ENCODE data around the gene DNAJC2.
"Not testable (repeated sequence)": the region's sequence is repeated elsewhere in the genome, so short reads cannot be mapped to it uniquely, and the experiment has no call there.

Gene DNAJC2

GRCh38 chr7:103266229-103266628 is 78.3 kb downstream of the DNAJC2 start:
- DNase-seq (ENCODE audit: low read depth in 1 of 2, low spot score in 1 of 2); in situ Hi-C loops (cut with HindIII; ENCODE audit: low pct_unique_long_range_greater_than_20kb, low sequenced_read_pairs): not testable (repeated sequence)

- in situ Hi-C loops (cut with HindIII; ENCODE audit: low pct_unique_long_range_greater_than_20kb, low sequenced_read_pairs); DNase-seq (ENCODE audit: low read depth in 1 of 2, low spot score in 1 of 2): not testable (repeated sequence)
These were observed 80.5 kb downstream of the DNAJC2 start for GRCh38 chr7:103264054-103264453.
